ENCODE results near the gene ARPC5.

- peak; percentile 20; the same call in 1 of the 2 replicates for TF ChIP-seq CTCF (conservative IDR thresholded peaks at IDR 0.05; ENCODE audit: low read length)
- TF ChIP-seq EZH2phosphoT487 (IDR thresholded peaks at IDR 0.05; ENCODE audit: borderline replicate concordance): no peak
Measured at GRCh38 chr1:183670169-183670568, 34.6 kb upstream of the ARPC5 start.
